Caco-2 (cell line): Measurements from ENCODE around the gene CSH2. TPM values are rescaled to one million over a fixed set of nuclear protein-coding genes. Genes with fewer than 3 reads are reported as not detected.
A peak's percentile ranks its signal among the peaks of the same experiment; 100 is the strongest.

Experiments used
- BruUV-seq: library from RNA; stranded (reverse); fragments of 400-500 nt; replicated peaks from 2 replicates; lab custom pipeline; 2021; lab: Mats Ljungman, UMichigan
- CTCF ChIA-PET: fragments of 300-600 bp; sonication (Branson Sonifier 250); formaldehyde crosslinking; loops from one replicate; lab custom pipeline; 2022; ENCODE audit warnings: antibody characterized with exemption; lab: Charles Lee
- POLR2A ChIA-PET: fragments of 300-600 bp; sonication (Branson Sonifier 250); formaldehyde crosslinking; loops from one replicate; lab custom pipeline; 2022; ENCODE audit warnings: antibody characterized with exemption; lab: Charles Lee
- DNase-seq, 2 experiments: peaks; one replicate each; pipeline versions ENCODE4 v3.0.0 to v3.0.0-alpha.2; 2020 to 2022
- H3K27me3 ChIP-seq: replicated peaks from 2 replicates; pipeline ENCODE4 v1.6.0; 2011; ENCODE audit warnings: low read length; ENCODE audit not compliant: control insufficient read depth, insufficient read depth
- H3K36me3 ChIP-seq: 2 replicates; pipeline ENCODE4 v1.5.1; 2011; ENCODE audit warnings: low read length; ENCODE audit not compliant: control insufficient read depth, insufficient read depth
- H3K4me1 ChIP-seq: fragments of 250-450 bp; sonication (Bioruptor Pico); 2 replicates; pipeline ENCODE4 v1.5.1; 2020; ENCODE audit warnings: mild to moderate bottlenecking
- H3K4me3 ChIP-seq: 2 replicates; pipeline ENCODE4 v1.5.1; 2011; ENCODE audit warnings: low read depth, mild to moderate bottlenecking, control low read depth, low read length
- H3K9me3 ChIP-seq: fragments of 250-450 bp; sonication (Bioruptor Pico); 2 replicates; pipeline ENCODE4 v1.5.1; 2020; ENCODE audit warnings: mild to moderate bottlenecking, moderate library complexity
- H3K27ac Mint-ChIP-seq: one replicate; pipeline ENCODE4 v1.8.0; 2022; ENCODE audit warnings: mixed read lengths; ENCODE audit not compliant: unreplicated experiment
- H3K27me3 Mint-ChIP-seq: one replicate; pipeline ENCODE4 v1.8.0; 2022; ENCODE audit warnings: mixed read lengths; ENCODE audit not compliant: insufficient read depth, unreplicated experiment
- H3K36me3 Mint-ChIP-seq: one replicate; pipeline ENCODE4 v1.8.0; 2022; ENCODE audit warnings: mild to moderate bottlenecking, mixed read lengths; ENCODE audit not compliant: insufficient read depth, unreplicated experiment
- H3K4me1 Mint-ChIP-seq: one replicate; pipeline ENCODE4 v1.8.0; 2022; ENCODE audit warnings: low read depth, mixed read lengths; ENCODE audit not compliant: unreplicated experiment
- H3K4me3 Mint-ChIP-seq: one replicate; pipeline ENCODE4 v1.8.0; 2022; ENCODE audit warnings: mild to moderate bottlenecking, moderate library complexity, mixed read lengths; ENCODE audit not compliant: unreplicated experiment
- H3K9me3 Mint-ChIP-seq: one replicate; pipeline ENCODE4 v1.8.0; 2022; ENCODE audit warnings: mixed read lengths; ENCODE audit not compliant: unreplicated experiment
- intact Hi-C: fragments of 100-400 bp; cut with micrococcal nuclease; formaldehyde crosslinking; loops from one replicate; pipeline ENCODE4 v1.10.0; 2022; ENCODE audit not compliant: unreplicated experiment
- total RNA-seq: library from RNA; stranded (reverse); gene quantifications from 2 replicates; pipeline ENCODE4 v1.2.3, GENCODE V29; 2022
- TF ChIP-seq, protein P1 (sequence below), 2 experiments: fragments of 200-600 bp in 1 of 2; IDR thresholded peaks; 1 replicate in 1 of 2; 2 replicates in 1 of 2; pipeline versions ENCODE4 v1.5.1 to v1.8.0; 2011 to 2022; ENCODE audit warnings: antibody characterized with exemption in 1 of 2, control low read depth in 1 of 2, inconsistent platforms in 1 of 2, low read depth in 1 of 2, low read length in 1 of 2, mild to moderate bottlenecking in 1 of 2, moderate library complexity in 1 of 2; ENCODE audit not compliant: insufficient read depth in 1 of 2, severe bottlenecking in 1 of 2, unreplicated experiment in 1 of 2

The CSH2 gene
- total RNA-seq, 1 experiment from 2014 or later = not detected

- Histone ChIP-seq H3K27me3 (no peaks in the 10 kb centered on the region), H3K36me3 (peaks cover 3% of the 10 kb centered on the region; the same call in 1 of the 2 replicates), H3K9me3 (no peaks in the 10 kb centered on the region), H3K4me1 (peaks cover 4% of the 10 kb centered on the region; the same call in 1 of the 2 replicates), H3K4me3 (peak overlapping the region; percentile 84)
- no peak for DNase-seq
- intact Hi-C loops = no loop called here
- Mint-ChIP-seq H3K9me3 (no peaks in the 10 kb centered on the region), H3K27ac (peak overlapping the region; percentile 99), H3K4me1 (peaks cover 7% of the 10 kb centered on the region), H3K27me3 (no peaks in the 10 kb centered on the region), H3K36me3 (peaks cover 50% of the 10 kb centered on the region), H3K4me3 (peak overlapping the region; percentile 90)
- ChIA-PET POLR2A (no interaction called here), CTCF (no interaction called here)
- TF ChIP-seq, protein P1, sequence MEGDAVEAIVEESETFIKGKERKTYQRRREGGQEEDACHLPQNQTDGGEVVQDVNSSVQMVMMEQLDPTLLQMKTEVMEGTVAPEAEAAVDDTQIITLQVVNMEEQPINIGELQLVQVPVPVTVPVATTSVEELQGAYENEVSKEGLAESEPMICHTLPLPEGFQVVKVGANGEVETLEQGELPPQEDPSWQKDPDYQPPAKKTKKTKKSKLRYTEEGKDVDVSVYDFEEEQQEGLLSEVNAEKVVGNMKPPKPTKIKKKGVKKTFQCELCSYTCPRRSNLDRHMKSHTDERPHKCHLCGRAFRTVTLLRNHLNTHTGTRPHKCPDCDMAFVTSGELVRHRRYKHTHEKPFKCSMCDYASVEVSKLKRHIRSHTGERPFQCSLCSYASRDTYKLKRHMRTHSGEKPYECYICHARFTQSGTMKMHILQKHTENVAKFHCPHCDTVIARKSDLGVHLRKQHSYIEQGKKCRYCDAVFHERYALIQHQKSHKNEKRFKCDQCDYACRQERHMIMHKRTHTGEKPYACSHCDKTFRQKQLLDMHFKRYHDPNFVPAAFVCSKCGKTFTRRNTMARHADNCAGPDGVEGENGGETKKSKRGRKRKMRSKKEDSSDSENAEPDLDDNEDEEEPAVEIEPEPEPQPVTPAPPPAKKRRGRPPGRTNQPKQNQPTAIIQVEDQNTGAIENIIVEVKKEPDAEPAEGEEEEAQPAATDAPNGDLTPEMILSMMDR (IDR thresholded peaks at IDR 0.05; ENCODE audit: insufficient read depth in 1 of 2, low read depth in 1 of 2, low read length in 1 of 2, severe bottlenecking in 1 of 2, unreplicated experiment in 1 of 2) = no peak
- no TSS peak for BruUV-seq
Measured at GRCh38 chr17:63850401-63850800, 23.1 kb downstream of the CSH2 start.

DNA sequence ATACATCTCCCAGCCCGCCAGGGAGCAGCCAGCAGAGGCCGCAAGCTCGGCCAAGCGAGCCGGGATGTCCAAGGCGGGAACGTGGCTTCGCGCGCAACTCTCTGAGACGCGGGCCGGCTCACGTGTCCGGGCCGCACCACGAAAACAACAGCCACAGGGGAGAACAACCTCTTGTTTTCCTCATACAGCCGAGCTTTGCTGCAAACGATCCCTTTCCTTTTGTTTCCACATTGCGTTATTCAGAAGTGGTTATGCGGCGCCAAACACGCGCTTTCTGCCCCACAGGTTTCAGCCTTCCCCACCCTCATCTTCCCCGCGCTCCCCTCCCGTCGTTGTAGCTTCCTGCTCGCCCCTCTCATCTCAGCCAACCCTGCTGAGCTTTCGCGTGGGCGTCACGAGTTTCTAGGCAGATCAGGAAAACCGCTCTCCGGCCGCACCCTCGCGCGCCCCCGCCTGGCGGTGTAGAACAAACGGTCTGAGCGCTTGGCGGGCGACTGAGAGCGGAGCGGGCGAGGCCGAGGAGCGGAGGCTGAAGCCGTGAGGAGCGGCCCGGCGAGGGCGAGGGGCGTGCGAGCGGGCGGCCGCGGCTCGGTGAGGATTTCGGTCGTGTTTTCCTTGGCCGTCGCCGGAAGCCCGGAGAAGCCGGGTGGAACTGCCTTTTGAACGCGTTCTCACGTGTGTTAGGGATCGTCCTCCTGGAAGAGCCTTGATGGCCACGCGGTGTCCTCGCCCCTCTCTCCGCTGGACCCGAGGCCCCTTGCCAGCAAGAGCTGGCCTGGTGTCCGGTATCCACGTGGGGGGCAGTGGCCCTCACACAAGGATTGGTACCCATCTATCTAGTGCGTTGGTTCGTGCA is 24.4 kb downstream of the CSH2 start:
- intact Hi-C loops = loop anchor here (10.0 kb wide), 1 partner anchor 224 kb away; the partner anchor contains the start of gene MAP3K3
- peak overlapping the region; percentile 99 for H3K27ac Mint-ChIP-seq

More for the DNA sequence above, 24.4 kb downstream of the CSH2 start:
- Mint-ChIP-seq H3K4me1 (peaks cover 11% of the 10 kb centered on the region), H3K9me3 (no peaks in the 10 kb centered on the region), H3K36me3 (peaks cover 47% of the 10 kb centered on the region), H3K4me3 (peak overlapping the region; percentile 90), H3K27me3 (no peaks in the 10 kb centered on the region)
- H3K27me3 ChIP-seq = no peaks in the 10 kb centered on the region
- TF ChIP-seq, protein P1 (IDR thresholded peaks at IDR 0.05; ENCODE audit: insufficient read depth in 1 of 2, low read depth in 1 of 2, low read length in 1 of 2, severe bottlenecking in 1 of 2, unreplicated experiment in 1 of 2) = peak; percentile 59 to 89
- no peaks in the 10 kb centered on the region for H3K9me3 ChIP-seq
- CTCF ChIA-PET = interaction anchor here (0.6 to 1.7 kb wide), 13 partner anchors 10 to 1450 kb away, joined by 3 to 19 read pairs (median 6); partner anchors contain the start of genes CCDC47, DDX42 and MAP3K3
- TSS peak; percentile 54 for BruUV-seq
- peak; percentile 98 to 99 for DNase-seq
- POLR2A ChIA-PET = interaction anchor here (0.6 to 1.7 kb wide), 5 partner anchors 12 to 266 kb away, joined by 4 to 17 read pairs (median 5); partner anchors contain the start of genes CCDC47, DDX42 and PSMC5
- H3K36me3 ChIP-seq = no peaks in the 10 kb centered on the region
- H3K4me3 ChIP-seq = peak overlapping the region; percentile 84
- peaks cover 4% of the 10 kb centered on the region; the same call in 1 of the 2 replicates for H3K4me1 ChIP-seq
